DMS153 treated with DMSO at 0.1 percent for 48 hours (cell line): ENCODE data around the gene PAF1.

ENCODE experiments used
- DNase-seq: peaks from one replicate; lab custom pipeline; 2025; ENCODE audit not compliant: unreplicated experiment; lab: John Stamatoyannopoulos, UW

The PAF1 gene

DNA sequence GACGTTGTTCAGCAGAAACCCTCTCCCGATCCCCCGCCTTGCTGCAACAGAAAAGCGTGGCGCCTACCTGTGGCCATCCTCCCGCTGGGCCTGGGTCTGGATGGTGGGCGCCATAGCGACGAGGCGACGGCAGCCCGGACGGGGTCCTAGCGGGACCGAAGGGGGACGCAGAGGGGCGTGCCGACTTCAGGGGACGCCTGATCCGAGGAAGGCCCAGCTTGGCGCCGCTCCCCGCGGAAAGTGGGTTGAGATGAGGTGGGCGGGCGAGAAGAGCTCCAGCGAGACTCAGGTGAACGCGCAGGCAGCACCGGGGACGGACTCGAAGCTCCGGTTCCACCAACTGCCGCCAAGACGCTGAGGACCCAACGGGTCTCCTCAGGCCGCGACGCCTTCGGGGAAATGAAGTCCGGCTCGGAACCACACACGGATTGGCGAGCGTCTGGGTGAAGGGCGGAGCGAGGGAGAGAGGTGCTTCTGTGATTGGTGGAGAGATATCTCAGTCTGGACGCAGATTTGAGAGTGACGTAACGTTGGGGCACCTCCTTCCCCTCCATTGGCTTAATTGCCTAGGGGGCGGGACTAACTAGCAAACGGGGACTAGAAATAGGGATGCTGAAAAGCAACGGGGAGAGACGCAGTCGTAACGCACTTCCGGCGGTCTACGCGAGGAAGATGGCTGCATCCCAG, at the start of gene PAF1, which contains the start of gene MED29:
PAF1 (minus strand) TSS at position 356 of the 687 bp plus-strand sequence; CDS start at position 114, 242 bp downstream.
MED29 (plus strand) TSS at position 628 of the 687 bp plus-strand sequence; CDS start at position 673, 45 bp downstream.
- peak; percentile 98 for DNase-seq

DNA sequence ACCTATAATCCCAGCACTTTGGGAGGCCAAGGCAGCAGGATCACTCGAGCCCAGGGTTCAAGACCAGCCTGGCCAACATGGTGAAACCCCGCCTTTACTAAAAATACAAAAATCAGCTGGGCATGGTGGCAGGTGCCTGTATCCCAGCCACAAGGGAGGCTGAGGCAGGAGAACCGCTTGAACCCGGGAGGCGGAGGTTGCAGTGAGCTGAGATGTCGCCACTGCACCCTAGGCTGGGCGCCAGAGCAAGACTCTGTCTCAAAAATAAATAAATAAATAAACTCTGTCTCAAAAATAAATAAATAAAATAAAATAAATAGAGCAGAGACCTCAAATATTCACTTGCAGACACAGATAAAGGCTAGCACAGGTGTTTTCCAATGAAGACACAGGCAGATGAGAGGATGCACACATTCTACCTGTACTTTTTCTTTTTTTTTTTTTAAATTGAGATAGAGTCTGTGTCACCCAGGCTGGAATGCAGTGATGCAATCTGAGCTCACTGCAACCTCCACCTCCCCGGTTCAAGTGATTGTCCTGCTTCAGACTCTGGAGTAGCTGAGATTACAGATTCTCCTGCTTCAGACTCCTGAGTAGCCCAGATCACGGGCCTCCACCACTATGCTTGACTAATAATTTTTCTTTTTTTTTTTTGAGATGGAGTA, 47.5 kb upstream of the PAF1 start:
- DNase-seq: no peak

DNA sequence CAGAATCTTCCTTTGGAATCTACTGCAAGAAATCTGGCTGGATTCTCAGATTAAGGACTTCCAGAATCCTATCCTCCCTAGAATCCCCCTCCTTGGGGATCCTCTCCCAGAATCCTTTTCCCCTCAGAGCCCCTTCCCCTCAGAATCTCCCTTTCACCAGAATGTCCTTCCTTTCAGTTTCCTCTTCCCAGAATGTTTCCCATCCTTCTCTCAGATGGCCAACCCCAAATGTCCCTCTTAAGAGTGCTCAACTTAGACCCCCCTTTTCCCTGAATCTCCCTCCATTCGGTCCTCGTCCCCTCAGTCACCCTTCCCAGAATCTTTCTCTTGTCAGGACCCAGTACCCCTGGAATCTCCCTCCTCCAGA, 45.4 kb upstream of the PAF1 start:
- DNase-seq: no peak

DNA sequence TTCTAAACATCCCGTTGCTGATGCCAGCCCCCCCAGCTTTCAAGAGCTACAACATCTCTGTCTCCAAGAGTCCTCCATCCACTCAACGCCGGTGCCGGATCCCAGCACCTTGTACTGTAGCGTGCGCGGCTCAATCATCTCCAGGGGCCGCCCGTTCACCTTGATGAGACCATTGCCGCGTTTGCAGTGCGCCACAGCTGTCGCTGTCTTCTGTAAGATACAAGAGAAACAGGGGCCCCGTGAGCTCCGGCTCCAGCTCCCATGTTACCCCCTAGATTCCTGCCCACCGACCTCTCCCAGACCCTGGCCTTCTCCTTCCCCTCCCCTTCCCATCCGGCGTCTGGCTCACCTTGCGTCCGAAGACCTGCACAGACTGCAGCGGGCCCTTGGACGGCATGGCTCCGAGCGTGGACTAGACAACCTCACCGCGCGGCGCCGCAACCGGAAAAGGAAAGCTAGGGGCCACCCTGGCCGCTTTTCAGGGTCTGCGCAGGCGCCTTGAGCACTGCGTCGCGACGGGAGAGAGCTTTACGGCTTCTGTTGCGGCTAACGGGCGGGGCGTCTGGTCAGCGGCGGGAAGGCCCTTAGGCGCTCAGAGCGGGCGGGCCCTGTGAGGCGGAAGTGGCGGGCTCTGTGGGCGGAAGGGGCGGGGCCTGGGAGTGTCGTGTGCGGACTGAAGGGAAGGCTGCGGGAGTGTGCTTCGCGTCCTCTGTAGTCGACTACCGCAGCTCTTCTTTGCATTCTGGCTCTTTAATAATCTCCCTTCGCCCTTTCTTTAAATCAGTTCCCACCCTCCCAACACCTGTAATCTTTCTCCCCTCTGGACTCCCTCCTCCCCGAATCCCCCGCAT, 44.8 kb upstream of the PAF1 start, which contains the start of gene RPS16:
RPS16 (minus strand) TSS at position 451 of the 851 bp plus-strand sequence; CDS start at position 397, 54 bp downstream.
- DNase-seq: peak; percentile 92

DNA sequence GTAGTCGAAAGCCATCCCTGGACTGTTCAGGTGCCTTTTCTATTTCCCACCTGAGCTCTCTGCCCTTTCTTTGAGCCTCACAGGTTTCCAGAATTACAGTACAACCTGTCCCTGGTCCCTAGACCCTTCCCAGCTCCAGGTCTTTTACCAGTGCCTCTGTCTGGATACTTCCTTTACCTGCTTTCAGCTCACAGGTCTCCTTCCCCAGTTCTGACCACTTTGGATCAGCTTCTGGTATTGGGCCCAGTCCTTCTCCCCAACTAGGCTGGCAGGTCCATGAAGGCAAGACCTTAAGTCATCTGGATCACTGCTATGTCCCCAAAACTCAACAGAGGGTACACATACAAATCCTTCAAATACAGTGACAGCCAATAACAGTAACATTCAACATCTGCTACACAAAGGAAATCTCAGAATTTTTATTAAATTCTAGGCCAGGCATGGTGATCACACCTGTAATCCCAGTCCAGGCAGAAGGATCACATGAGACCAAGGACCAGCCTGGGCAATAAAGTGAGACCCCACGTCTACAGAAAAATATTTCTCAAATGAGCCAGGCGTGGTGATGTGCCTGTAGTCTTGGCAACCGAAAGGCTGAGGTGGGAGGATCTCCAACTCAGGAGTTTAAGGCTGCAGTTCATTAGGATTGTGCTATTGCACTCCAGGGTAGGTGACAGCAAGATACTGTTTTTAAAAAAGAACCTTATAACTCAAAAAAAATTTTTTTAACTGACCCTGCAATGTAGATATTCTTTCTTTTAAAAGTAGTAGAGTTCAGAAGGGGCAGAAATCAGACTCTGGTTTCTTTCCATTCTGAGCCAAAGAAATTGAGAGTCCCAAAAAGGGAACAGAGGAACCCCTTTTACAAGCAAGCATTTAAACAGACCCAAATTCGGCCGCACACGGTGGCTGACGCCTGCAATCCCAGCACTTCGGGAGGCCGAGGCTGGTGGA, 43.5 kb upstream of the PAF1 start:
- no peak for DNase-seq

DNA sequence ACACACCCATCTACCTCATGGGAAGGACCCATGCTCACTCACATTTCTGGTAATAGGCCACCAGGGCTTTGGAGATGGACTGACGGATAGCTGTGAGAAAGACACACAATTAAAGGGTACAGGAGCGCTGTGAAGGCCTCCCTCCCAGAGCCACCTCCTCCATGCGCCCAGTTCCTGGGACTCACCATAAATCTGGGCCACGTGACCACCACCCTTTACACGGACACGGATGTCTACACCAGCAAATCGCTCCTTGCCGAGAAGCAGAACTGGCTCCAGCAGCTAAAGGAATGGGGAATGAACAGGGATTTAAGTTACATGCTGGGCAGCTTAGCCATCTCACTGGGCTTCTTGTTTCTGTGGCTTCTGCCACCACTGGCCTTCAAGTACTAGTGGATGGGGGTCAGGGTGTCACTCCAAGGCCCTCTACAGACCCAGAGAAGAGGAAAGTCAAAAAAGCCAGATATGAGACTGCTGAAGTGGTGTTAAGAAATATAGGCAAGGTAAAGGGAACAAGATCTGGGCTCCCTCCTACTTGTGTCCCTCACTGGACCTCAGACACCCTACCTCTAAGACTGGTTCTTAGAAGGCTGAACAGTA, 42.7 kb upstream of the PAF1 start:
- DNase-seq: no peak

DNA sequence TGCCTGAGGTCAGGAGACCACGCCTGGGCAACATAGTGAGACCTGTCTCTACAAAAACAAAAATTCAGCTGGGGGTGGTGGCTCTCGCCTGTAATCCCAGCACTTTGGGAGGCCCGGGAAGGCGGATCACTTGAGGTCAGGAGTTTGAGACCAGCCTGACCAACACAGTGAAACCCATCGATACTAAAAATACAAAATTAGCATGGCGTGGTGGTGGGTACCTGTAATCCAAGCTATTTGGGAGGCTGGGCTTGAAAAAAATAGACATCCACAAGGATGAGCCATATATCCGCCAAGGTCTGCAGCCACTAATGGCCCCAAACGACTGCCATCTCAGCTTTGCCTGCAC, 41.7 kb upstream of the PAF1 start:
- DNase-seq: no peak

DNA sequence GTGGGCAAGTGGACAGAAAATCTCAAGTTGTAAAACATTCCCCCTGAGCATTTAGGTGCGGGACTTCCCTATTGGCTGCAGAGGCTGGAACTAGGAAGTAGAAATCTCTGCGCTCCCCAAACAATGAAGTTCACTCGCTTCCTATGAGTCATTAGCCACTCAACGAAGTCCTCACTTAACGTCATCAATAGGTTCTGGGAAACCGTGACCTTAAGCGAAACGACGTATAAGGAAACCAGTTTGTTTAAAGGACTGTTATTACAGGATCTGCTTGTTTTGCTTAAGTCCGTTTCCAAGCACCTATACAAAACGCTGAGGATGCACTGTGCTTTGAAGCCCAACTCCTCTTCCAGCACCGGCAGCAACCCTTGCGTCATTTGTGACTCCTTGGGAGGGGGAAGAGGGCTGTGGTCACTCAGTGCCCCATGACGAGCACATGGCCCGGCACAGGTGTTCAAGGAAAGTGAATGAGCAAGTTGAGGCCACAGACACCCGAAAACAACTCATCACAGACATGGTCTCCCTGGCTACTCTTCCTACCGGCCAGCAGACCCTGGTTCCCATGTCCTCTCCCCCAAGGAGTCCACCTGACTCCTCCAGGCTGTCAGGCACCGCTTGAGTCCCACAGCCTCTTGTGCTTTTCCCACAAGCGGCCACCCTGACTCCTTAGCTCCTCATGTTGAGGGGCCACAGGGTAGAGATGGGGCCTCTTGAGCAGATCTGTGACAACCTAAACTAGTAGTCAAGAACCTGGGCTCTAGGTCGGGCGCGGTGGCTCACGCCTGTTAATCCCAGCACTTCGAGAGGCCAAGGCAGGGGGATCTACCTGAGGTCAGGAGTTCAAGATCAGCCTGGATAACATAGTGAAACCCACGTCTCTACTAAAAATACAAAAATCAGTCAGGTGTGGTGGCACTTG, 40.0 kb upstream of the PAF1 start:
- DNase-seq: peak; percentile 78

DNA sequence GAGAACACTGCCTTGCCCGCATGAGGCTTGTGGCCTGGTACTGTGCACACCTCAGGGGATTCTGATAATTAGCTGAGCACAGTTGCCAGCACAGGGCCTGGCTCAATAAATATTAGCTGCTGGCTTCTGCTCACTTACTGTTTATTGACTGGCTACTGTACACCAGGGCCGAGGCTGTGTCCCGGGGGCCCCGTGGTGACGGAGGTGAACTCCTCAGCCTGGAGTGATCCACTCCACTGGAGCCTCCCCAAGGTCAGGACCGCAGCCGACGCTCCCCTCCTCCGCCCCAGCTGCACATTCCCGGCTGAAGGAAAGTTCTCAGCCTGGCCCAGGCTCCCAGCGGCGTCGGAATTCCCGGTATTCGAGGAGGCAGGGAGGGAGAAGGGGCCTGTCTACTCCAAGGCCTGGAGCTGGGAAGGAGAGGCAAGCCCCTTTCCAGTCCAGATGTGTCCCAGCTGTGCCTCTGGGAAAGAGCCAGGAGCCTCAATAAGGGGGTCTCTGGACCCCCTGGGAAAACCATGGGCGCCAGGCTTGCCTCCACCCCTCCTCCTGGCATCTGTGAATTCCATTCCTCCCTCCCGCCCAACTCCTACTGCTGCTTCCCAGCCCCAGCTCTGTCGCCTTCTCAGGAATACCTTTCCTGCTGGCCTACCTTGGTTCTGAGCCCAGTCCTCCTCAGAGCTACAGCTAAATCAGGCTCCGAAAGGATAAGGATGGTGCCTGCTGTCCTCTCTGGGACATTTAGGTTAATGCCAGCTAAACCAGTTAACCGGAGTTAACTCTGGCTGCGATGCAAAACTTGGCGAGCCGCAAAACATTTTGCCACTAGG, 37.6 kb upstream of the PAF1 start:
- no peak for DNase-seq

DNA sequence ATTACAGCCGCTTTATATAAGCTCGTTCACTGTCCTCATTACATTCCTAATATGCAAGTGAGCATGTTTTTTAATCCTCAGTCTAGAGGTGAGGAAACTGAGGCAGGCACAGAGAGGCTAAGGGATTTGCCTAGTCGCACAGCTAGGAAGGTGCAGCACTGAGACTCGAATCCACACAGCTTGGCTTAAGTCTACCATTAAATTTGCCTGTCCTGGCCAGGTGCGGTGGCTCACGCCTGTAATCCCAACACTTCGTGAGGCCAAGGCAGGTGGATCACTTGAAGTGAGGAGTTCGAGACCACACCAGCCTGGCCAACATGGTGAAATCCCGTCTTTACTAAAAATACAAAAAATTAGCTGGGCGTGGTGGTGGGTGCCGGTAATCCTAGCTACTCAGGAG, 36.8 kb upstream of the PAF1 start:
- DNase-seq: no peak

DNA sequence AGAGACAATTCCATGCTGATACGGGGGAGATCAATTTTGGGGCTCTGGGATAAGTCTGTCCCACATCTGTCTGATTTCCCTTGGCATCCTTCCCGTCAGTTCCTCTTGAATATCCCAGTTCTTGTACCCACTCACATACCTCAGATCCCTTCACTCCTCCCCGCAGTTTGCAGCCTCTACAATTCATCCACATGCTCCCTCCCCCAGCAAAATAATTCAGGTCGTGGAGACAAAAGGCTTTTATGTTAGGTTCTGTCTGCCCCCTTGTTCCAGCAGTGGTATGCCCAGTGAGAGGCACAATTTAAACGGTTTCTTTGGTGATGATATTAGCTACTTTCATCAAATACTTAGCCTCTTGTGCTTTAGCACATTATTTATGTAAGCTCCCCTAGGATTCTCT, 35.3 kb upstream of the PAF1 start:
- no peak for DNase-seq

DNA sequence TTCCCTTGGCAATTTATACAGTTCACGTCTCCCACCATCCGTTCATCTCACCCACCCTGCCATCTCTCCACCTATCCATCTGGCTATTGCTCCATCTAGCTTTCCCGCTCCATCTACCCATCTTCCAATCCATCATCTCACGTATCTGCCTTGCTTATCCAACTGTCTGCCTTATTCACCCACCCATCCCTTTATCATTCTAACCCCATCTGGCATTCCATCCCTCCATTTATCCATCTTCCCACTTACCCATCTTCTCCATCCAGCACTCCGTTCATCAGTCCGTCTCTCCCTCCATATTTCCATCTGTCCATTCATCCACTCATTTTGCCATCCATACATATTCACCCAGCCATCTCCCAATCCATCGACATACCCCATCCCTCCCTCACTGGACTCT, 34.8 kb upstream of the PAF1 start:
- DNase-seq: no peak

DNA sequence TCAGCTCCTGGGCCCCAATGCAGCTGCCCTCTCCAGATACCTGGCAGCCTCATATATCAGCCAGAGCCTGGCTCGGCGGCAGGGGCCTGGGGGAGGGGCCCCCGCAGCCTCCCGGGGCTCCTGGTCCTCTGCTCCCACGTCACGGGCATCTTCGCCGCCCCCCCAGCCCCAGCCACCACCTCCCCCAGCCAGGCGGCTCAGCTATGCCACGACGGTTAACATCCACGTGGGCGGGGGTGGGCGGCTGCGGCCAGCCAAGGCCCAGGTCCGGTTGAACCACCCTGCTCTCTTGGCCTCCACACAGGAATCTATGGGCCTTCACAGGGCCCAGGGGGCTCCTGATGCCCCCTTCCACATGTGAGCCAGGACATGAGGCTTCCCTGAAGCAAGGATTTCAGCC, 34.0 kb upstream of the PAF1 start:
- no peak for DNase-seq

DNA sequence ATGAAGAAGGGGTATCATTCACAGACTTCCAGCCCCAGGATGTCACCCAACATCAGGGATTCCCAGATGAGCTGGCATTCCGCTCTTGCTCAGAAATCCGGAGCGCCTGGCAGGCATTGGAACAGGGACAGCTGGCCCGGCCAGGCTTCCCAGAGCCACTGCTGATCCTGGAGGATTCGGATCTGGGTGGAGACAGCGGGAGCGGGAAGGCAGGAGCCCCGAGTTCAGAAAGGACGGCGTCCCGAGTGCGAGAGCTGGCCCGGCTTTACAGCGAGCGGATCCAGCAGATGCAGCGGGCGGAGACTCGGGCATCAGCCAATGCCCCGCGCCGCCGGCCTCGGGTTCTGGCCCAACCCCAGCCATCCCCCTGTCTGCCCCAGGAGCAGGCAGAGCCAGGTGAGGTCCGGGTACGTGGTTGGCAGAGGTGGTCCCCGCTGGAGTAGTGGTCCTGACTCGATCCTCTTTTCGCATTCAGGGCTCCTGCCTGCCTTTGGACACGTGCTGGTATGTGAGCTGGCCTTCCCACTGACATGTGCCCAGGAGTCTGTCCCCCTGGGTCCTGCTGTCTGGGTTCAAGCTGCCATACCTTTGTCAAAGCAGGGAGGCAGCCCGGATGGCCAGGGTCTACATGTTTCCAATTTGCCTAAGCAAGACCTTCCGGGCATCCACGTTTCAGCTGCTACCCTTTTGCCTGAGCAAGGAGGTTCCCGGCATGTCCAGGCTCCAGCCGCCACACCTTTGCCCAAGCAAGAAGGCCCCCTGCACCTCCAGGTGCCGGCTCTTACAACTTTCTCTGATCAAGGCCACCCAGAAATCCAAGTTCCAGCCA, 32.6 kb upstream of the PAF1 start:
- no peak for DNase-seq

DNA sequence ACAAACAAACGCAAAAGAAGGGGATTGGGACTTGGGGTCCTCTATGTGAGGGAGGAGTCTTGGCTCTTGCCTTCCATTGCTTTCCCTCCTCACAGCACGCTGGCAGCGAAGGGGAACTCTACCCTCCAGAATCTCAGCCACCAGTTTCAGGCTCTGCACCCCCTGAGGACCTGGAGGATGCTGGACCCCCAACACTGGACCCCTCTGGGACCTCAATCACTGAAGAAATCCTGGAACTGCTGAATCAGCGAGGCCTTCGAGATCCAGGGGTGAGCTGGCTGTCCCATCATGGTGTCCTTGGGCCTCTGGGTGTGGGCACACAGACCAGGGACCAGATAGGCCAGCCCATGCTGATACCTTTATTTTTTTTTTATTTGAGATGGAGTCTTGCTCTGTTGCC, 31.1 kb upstream of the PAF1 start:
- DNase-seq: no peak

DNA sequence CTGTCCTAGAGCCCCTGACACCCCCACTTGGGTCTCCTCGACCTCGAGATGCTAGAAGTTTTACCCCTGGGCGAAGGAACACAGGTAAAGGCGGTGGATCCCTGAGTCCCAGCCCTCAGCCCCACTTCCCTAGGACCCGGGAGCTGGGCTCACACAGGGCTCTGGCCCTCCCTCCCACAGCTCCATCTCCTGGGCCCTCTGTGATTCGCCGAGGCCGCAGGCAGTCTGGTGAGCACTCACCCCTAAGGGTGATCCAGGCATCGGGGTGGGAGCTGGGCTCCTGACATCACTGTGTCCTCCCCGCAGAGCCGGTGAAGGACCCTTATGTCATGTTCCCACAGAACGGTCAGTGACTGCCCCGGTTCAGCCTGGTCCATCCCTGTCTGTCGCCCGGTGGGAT, 29.9 kb upstream of the PAF1 start:
- DNase-seq: no peak

DNA sequence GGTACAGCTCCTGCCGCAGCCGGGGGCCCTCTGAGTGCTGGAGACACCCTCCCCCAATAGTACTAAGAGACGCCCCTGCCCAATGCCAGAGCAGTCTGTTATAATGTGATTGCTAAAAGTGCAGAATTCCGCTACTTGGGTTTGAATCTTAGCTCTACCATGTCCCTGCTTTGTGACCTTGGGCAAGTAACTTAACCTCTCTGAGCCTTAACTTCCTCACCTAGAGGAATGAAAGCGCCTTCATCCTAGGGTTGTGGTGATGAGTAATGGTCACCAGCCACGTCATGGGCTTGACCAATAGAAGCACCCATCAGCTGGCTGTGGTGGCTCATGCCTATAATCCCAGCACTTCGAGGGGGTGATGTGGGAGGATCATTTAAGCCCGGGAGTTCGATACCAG, 28.1 kb upstream of the PAF1 start:
- DNase-seq: no peak
